VCaP (cell line): ENCODE measurements around the gene STK39.
"Not testable (repeated sequence)": the region's sequence is repeated elsewhere in the genome, so short reads cannot be mapped to it uniquely, and the experiment has no call there.

Experiments
- H3K27ac ChIP-seq: fragments of 450-650 bp; 2 replicates; pipeline ENCODE4 v1.5.1; 2017
- TF ChIP-seq, protein P1 (sequence below): fragments of 450-650 bp; conservative IDR thresholded peaks from 2 replicates; pipeline ENCODE4 v1.5.1; 2017; ENCODE audit warnings: mild to moderate bottlenecking, moderate library complexity

The STK39 gene

DNA sequence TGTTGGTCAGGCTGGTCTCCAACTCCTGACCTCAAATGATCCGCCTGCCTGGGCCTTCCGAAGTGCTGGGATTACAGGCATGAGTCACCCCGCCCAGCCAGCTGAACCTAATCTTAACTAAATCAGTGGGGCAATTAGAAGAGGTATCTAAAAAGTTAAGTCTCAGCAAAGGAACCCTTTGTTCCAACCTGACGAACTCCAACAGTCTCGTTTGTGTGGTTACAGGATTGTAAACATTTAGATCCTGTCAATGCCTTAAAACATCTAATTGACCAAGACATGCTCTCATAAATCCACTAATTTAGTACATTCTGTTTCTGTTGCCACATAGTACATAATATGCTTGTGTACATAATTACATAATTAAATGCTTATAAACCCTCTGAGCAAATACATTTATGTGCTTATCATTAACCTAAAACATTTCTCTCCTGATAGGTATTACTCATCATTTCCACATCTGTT, 31.1 kb upstream of the STK39 start:
- TF ChIP-seq, protein P1, sequence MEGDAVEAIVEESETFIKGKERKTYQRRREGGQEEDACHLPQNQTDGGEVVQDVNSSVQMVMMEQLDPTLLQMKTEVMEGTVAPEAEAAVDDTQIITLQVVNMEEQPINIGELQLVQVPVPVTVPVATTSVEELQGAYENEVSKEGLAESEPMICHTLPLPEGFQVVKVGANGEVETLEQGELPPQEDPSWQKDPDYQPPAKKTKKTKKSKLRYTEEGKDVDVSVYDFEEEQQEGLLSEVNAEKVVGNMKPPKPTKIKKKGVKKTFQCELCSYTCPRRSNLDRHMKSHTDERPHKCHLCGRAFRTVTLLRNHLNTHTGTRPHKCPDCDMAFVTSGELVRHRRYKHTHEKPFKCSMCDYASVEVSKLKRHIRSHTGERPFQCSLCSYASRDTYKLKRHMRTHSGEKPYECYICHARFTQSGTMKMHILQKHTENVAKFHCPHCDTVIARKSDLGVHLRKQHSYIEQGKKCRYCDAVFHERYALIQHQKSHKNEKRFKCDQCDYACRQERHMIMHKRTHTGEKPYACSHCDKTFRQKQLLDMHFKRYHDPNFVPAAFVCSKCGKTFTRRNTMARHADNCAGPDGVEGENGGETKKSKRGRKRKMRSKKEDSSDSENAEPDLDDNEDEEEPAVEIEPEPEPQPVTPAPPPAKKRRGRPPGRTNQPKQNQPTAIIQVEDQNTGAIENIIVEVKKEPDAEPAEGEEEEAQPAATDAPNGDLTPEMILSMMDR = no peak
- H3K27ac ChIP-seq = peak overlapping the region; percentile 86

DNA sequence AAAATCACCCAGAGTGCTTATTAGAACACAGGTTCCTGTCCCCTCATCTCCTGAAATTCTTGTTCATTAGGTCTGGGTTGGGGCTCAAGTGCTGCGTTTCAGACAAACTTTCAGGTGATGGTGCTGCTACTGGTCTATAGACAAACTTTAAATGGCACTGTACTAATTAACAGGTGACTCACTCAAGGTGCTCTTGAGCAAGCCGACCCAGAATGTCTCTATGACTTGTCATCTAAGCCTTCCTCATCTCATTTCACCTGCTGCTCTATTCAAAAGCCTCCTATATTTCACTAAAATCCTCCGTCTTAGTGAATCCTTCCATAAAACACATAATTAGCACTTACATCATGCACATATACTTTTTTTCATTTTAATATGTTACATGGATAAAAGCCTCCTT, 29.9 kb upstream of the STK39 start:
- peak overlapping the region; percentile 86 for H3K27ac ChIP-seq

DNA sequence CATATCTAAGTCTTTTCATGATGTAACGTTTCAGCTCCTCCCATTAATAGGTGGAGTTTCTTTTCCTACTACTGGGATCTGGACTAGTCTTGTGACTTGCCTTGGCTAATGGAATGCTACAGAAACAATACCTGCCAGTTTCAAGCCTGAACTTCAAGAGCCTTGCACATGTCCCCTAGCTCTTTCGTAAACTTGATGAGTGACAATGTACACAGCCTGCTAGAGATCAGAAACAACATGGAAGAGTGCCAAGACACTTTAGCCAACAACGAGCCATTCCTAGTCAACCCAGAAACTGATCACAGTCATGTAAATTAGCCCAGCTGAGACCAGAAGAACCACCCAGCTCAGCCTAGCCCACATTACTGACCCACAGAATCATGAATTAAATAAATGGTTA, 24.8 kb upstream of the STK39 start:
- TF ChIP-seq, protein P1 = no peak
- H3K27ac ChIP-seq = no peak overlapping the region

More for the DNA sequence above, 29.9 kb upstream of the STK39 start:
- TF ChIP-seq, protein P1 = no peak

DNA sequence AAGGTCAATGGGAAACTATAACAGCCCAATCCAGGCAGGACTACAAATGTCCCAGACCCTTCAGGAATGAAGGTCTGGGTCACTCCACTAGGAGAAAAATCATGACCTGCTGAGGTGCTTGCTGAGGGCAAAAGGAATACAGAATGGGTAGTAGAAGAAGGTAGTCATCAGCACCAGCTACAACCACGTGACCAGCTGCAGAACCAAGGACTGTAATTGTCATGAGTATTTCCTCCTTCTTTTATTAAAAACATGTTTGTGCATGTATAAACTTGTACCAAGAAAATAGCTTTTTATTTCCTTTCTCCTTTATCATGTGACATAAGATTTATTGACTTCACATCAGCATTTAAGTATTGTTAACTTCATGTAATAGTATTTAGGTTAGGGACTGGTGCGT, 15.5 kb upstream of the STK39 start:
- not testable (repeated sequence) for H3K27ac ChIP-seq

DNA sequence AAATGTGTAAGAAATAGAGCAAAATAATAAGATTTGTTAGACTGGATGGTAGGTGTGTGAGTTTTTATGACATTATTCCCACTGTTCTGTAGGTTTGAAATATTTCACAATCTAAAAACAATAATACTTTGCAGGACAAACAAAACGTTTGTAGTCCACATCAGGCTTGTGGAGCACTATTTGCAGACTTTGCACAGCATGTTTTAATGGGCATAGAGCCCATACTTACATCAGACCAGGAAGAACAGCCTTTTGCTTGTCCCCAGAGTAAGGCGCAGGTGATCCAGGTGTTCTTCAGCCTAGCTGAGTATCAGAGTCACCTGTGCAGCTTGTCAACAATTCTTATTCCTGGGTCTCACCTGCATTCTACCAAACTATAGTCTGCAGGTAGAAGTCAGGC, 9.1 kb upstream of the STK39 start:
- peak overlapping the region; percentile 72 for H3K27ac ChIP-seq
- TF ChIP-seq, protein P1 = no peak

DNA sequence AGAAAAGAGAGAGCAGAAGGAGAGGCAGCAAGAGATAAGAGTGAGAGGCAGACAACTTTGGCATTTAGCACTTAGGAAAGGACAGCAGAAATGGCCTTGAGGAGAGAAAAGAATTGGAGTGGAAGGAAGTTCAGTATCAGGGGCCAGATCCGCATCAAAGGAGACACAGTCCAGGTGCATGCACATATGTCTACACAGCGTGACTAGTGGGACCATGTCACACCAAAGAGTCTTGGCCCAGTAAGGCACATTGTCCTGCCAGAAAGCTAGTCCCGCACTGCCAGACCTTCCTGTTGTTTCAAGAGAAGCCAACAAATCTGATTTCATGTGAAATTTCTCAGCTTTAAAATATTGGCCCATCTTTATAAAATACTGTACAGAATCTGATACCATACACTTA, 8.5 kb upstream of the STK39 start:
- TF ChIP-seq, protein P1 = no peak
- H3K27ac ChIP-seq = peak overlapping the region; percentile 72

DNA sequence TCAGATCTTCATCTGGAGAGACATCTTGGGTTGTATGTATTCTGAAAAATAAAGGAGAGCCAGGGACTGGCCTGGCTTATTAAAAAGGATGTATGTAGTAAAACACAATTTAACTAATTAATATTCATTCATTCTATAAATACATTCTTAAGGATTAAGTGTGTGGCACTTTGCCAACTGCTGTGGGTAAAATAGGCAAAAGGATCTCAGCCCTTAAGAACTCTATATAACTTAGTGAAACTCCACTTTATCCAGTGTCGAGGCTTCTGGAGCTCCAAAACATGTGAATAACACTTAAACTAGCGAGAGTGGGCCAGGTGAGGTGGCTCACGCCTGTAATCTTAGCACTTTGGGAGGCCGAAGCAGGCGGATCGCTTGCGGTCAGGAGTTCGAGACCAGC, 7.7 kb upstream of the STK39 start:
- H3K27ac ChIP-seq = peak overlapping the region; percentile 72
- TF ChIP-seq, protein P1 = no peak

DNA sequence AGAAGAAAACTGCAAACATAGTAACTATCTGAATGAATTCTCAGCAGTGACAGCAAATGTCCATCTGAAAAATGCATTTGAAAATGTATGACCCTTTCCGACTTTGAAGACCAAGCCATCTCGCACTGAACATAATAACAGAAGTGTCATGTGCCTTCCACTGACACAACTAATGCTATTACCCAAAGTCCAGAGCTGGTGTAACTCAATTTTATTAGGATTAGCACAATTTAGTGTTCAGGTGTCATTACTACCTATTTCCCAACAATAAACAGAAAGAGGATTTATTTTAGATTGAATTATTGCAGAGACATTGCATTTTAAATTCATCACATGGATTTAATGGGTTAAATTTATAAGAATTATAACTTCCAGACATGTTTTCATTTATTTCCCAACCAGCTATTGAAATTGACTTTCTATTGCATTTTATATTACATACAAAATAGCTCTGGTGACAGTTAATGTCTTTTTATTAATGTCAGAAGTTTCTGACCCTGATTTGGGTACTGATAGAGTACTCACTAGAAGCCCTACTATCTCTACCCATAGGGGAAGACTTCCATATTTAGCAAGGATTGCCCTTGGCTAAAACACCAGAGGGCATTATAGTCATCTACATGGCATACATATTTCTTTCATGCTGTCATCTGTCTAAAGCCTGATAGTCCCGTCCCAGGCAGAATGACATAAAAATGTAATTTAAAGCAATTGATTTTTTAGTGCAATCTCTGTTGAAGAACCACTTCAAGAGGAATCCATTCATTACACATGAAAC, 7.0 kb upstream of the STK39 start:
- 0 out of 2 replicates have a peak overlapping the region, but pooled peaks have one; percentile 72 for H3K27ac ChIP-seq
- TF ChIP-seq, protein P1 = 0 out of 2 replicates have a peak, but pooled peaks have one; percentile 7
